GM23338 (cell line): ENCODE results near the gene RAB31. TPM values are rescaled to one million over a fixed set of nuclear protein-coding genes. Genes with fewer than 3 reads are reported as not detected.
A peak's percentile ranks its signal among the peaks of the same experiment; 100 is the strongest.

Experiments
- ATAC-seq: fragments of 200-7000 bp; cut with Tn5 transposase; 3 replicates; pipeline ENCODE4 v1.9.1; 2020
- DNase-seq: peaks from one replicate; pipeline ENCODE4 v3.0.0-alpha.2; 2015; ENCODE audit warnings: low spot score
- H2AFZ ChIP-seq: fragments of 200-600 bp; sonication (generic); 2 replicates; pipeline ENCODE4 v1.8.0; 2016; ENCODE audit warnings: antibody characterized with exemption, mild to moderate bottlenecking, moderate library complexity
- H3F3A ChIP-seq: fragments of 200-600 bp; sonication (generic); replicated peaks from 2 replicates; pipeline ENCODE4 v1.8.0; 2017; ENCODE audit warnings: antibody characterized with exemption, mixed run types, low read depth
- H3K27ac ChIP-seq: fragments of 200-600 bp; sonication (generic); 2 replicates; pipeline ENCODE4 v1.6.1; 2016; ENCODE audit warnings: low read depth
- H3K27me3 ChIP-seq: fragments of 200-600 bp; sonication (generic); 2 replicates; pipeline ENCODE4 v1.8.0; 2016; ENCODE audit warnings: mild to moderate bottlenecking, mixed run types, moderate library complexity; ENCODE audit not compliant: insufficient read depth
- H3K36me3 ChIP-seq: fragments of 200-600 bp; sonication (generic); 2 replicates; pipeline ENCODE4 v1.8.0; 2016; ENCODE audit warnings: mild to moderate bottlenecking; ENCODE audit not compliant: insufficient read depth
- H3K4me1 ChIP-seq: fragments of 200-600 bp; sonication (generic); 2 replicates; pipeline ENCODE4 v1.8.0; 2016; ENCODE audit warnings: mild to moderate bottlenecking, moderate library complexity; ENCODE audit not compliant: insufficient read depth
- H3K4me2 ChIP-seq: fragments of 200-600 bp; sonication (generic); 2 replicates; pipeline ENCODE4 v1.7.1; 2017; ENCODE audit warnings: mixed run types
- H3K4me3 ChIP-seq: fragments of 200-600 bp; sonication (generic); 2 replicates; pipeline ENCODE4 v1.6.1; 2016; ENCODE audit warnings: mixed run types
- H3K79me2 ChIP-seq: fragments of 200-600 bp; sonication (generic); replicated peaks from 2 replicates; pipeline ENCODE4 v1.8.0; 2017; ENCODE audit warnings: mild to moderate bottlenecking; ENCODE audit not compliant: insufficient read depth
- H3K9me2 ChIP-seq: fragments of 200-600 bp; sonication (generic); 2 replicates; pipeline ENCODE4 v1.8.0; 2017; ENCODE audit not compliant: insufficient read depth
- H4K20me1 ChIP-seq: fragments of 200-600 bp; sonication (generic); replicated peaks from 2 replicates; pipeline ENCODE4 v1.8.0; 2017; ENCODE audit warnings: mild to moderate bottlenecking; ENCODE audit not compliant: insufficient read depth
- H3K27ac Mint-ChIP-seq: 2 replicates; pipeline ENCODE4 v1.8.0; 2020; ENCODE audit warnings: inconsistent platforms, mild to moderate bottlenecking, moderate library complexity, mixed read lengths
- H3K27me3 Mint-ChIP-seq: 3 replicates; pipeline ENCODE4 v1.8.0; 2022; ENCODE audit warnings: low read depth, mild to moderate bottlenecking, moderate library complexity, mixed read lengths, inconsistent platforms; ENCODE audit not compliant: insufficient read depth, poor library complexity
- H3K36me3 Mint-ChIP-seq: 3 replicates; pipeline ENCODE4 v1.8.0; 2021; ENCODE audit warnings: low read depth, mild to moderate bottlenecking, inconsistent platforms, moderate library complexity, mixed read lengths
- H3K4me1 Mint-ChIP-seq: 3 replicates; pipeline ENCODE4 v1.8.0; 2020; ENCODE audit warnings: mild to moderate bottlenecking, inconsistent platforms, mixed read lengths
- H3K4me3 Mint-ChIP-seq: 3 replicates; pipeline ENCODE4 v1.8.0; 2021; ENCODE audit warnings: moderate library complexity, mild to moderate bottlenecking, inconsistent platforms, mixed read lengths
- H3K9me3 Mint-ChIP-seq: 3 replicates; pipeline ENCODE4 v1.8.0; 2020; ENCODE audit warnings: moderate library complexity, mild to moderate bottlenecking, inconsistent platforms, mixed read lengths
- polyA plus RNA-seq: library from polyadenylated mRNA; unstranded; fragments of >200 nt; fragmentation: Nextera tagmentation; extraction: Ambion mirVana; gene quantifications from 2 replicates; pipeline ENCODE4 v1.2.1, GENCODE V29; 2016
- total RNA-seq: library from RNA; depleted of rRNA; stranded (reverse); fragments of >200 nt; shearing (Covaris generic); gene quantifications from 2 replicates; pipeline ENCODE4 v1.2.3, GENCODE V29; 2014
- TF ChIP-seq, protein P1 (sequence below), 2 experiments: fragments of 200-600 bp in 1 of 2; sonication (generic) in 1 of 2; conservative IDR thresholded peaks; 2 replicates each; pipeline versions ENCODE4 v1.5.1 to v1.6.1; 2016 to 2017; ENCODE audit warnings: antibody characterized with exemption in 2 of 2, low read depth in 2 of 2, mild to moderate bottlenecking in 2 of 2, moderate library complexity in 1 of 2
- TF ChIP-seq, protein P2 (sequence below): fragments of 250-450 bp; sonication (Bioruptor Pico); IDR thresholded peaks from 2 replicates; pipeline ENCODE4 v1.5.0; 2020; ENCODE audit warnings: mild to moderate bottlenecking, moderate library complexity

Gene RAB31
- total and polyA plus RNA-seq, 2 experiments from 2014 or later, result 33.8 to 46.1 TPM

DNA sequence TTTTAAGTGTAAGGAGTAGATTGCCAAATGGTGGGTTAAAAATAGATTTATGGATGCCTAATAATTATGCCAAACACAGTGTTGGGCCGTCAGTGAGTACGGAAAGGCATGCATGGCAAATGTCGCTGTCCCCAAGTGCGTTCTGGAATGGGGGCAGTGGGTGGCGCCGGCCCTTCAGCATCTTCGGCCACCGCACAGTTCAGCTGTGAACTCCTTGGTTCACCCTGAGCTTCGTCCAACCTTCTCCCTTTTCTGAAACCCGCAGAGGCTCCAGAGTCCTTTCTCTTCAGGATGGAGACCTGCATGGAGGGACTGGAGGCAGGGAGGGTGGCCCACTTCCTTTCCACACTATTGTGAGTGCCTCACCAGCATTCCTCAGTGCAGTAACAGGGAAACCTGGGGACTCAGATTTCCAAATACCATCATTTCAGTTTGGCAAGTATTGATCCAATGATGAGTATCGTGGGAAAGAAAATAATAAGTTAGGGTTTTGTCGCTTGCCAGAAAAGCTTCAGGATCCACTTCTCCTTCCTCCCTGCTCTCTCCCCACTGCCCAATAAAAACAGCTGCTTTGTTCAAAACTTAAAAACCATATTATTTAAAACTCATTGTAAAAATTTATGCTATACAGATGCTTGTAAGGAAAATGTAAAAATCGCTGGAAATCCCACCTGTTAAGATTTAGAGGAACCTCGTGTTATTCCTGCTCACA, 103.0 kb downstream of the RAB31 start:
- H3K36me3 Mint-ChIP-seq, result peaks cover 4% of the 10 kb centered on the region
- Histone ChIP-seq H3K4me3 (no peak overlapping the region), H3K4me1 (peaks cover 30% of the 10 kb centered on the region), H3K9me2 (no peaks in the 10 kb centered on the region), H3K27ac (0 out of 2 replicates have a peak overlapping the region, but pooled peaks have one; percentile 27), H3K4me2 (no peak overlapping the region), H3K27me3 (no peaks in the 10 kb centered on the region), H2AFZ (no peak overlapping the region), H3K36me3 (no peaks in the 10 kb centered on the region), H3K79me2 (no peaks in the 10 kb centered on the region), H4K20me1 (no peaks in the 10 kb centered on the region), H3F3A (no peaks in the 10 kb centered on the region)
- peak; percentile 49 for ATAC-seq
- peaks cover 3% of the 10 kb centered on the region for H3K27me3 Mint-ChIP-seq
- H3K9me3 Mint-ChIP-seq, result peaks cover 2% of the 10 kb centered on the region; the same call in 1 of the 3 replicates
- peaks cover 47% of the 10 kb centered on the region for H3K4me1 Mint-ChIP-seq
- H3K27ac Mint-ChIP-seq, result no peak overlapping the region; the same call in 1 of the 2 replicates
- TF ChIP-seq, protein P1, sequence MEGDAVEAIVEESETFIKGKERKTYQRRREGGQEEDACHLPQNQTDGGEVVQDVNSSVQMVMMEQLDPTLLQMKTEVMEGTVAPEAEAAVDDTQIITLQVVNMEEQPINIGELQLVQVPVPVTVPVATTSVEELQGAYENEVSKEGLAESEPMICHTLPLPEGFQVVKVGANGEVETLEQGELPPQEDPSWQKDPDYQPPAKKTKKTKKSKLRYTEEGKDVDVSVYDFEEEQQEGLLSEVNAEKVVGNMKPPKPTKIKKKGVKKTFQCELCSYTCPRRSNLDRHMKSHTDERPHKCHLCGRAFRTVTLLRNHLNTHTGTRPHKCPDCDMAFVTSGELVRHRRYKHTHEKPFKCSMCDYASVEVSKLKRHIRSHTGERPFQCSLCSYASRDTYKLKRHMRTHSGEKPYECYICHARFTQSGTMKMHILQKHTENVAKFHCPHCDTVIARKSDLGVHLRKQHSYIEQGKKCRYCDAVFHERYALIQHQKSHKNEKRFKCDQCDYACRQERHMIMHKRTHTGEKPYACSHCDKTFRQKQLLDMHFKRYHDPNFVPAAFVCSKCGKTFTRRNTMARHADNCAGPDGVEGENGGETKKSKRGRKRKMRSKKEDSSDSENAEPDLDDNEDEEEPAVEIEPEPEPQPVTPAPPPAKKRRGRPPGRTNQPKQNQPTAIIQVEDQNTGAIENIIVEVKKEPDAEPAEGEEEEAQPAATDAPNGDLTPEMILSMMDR (conservative IDR thresholded peaks at IDR 0.05; ENCODE audit: low read depth in 2 of 2), result peak; percentile 43 to 65
- TF ChIP-seq, protein P2, sequence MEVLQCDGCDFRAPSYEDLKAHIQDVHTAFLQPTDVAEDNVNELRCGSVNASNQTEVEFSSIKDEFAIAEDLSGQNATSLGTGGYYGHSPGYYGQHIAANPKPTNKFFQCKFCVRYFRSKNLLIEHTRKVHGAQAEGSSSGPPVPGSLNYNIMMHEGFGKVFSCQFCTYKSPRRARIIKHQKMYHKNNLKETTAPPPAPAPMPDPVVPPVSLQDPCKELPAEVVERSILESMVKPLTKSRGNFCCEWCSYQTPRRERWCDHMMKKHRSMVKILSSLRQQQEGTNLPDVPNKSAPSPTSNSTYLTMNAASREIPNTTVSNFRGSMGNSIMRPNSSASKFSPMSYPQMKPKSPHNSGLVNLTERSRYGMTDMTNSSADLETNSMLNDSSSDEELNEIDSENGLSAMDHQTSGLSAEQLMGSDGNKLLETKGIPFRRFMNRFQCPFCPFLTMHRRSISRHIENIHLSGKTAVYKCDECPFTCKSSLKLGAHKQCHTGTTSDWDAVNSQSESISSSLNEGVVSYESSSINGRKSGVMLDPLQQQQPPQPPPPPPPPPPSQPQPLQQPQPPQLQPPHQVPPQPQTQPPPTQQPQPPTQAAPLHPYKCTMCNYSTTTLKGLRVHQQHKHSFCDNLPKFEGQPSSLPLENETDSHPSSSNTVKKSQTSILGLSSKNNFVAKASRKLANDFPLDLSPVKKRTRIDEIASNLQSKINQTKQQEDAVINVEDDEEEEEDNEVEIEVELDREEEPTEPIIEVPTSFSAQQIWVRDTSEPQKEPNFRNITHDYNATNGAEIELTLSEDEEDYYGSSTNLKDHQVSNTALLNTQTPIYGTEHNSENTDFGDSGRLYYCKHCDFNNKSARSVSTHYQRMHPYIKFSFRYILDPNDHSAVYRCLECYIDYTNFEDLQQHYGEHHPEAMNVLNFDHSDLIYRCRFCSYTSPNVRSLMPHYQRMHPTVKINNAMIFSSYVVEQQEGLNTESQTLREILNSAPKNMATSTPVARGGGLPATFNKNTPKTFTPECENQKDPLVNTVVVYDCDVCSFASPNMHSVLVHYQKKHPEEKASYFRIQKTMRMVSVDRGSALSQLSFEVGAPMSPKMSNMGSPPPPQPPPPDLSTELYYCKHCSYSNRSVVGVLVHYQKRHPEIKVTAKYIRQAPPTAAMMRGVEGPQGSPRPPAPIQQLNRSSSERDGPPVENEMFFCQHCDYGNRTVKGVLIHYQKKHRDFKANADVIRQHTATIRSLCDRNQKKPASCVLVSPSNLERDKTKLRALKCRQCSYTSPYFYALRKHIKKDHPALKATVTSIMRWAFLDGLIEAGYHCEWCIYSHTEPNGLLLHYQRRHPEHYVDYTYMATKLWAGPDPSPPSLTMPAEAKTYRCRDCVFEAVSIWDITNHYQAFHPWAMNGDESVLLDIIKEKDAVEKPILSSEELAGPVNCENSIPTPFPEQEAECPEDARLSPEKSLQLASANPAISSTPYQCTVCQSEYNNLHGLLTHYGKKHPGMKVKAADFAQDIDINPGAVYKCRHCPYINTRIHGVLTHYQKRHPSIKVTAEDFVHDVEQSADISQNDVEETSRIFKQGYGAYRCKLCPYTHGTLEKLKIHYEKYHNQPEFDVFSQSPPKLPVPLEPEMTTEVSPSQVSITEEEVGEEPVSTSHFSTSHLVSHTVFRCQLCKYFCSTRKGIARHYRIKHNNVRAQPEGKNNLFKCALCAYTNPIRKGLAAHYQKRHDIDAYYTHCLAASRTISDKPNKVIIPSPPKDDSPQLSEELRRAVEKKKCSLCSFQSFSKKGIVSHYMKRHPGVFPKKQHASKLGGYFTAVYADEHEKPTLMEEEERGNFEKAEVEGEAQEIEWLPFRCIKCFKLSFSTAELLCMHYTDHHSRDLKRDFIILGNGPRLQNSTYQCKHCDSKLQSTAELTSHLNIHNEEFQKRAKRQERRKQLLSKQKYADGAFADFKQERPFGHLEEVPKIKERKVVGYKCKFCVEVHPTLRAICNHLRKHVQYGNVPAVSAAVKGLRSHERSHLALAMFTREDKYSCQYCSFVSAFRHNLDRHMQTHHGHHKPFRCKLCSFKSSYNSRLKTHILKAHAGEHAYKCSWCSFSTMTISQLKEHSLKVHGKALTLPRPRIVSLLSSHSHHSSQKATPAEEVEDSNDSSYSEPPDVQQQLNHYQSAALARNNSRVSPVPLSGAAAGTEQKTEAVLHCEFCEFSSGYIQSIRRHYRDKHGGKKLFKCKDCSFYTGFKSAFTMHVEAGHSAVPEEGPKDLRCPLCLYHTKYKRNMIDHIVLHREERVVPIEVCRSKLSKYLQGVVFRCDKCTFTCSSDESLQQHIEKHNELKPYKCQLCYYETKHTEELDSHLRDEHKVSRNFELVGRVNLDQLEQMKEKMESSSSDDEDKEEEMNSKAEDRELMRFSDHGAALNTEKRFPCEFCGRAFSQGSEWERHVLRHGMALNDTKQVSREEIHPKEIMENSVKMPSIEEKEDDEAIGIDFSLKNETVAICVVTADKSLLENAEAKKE, result no peak
- peak; percentile 39 for DNase-seq
- H3K4me3 Mint-ChIP-seq, result no peak overlapping the region
